ENCODE measurements around the gene RRP1. TPM values are rescaled to one million over a fixed set of nuclear protein-coding genes. Genes with fewer than 3 reads are reported as not detected.

The RRP1 gene
- total RNA-seq, 1 experiment from 2014 or later: 53.9 TPM

DNA sequence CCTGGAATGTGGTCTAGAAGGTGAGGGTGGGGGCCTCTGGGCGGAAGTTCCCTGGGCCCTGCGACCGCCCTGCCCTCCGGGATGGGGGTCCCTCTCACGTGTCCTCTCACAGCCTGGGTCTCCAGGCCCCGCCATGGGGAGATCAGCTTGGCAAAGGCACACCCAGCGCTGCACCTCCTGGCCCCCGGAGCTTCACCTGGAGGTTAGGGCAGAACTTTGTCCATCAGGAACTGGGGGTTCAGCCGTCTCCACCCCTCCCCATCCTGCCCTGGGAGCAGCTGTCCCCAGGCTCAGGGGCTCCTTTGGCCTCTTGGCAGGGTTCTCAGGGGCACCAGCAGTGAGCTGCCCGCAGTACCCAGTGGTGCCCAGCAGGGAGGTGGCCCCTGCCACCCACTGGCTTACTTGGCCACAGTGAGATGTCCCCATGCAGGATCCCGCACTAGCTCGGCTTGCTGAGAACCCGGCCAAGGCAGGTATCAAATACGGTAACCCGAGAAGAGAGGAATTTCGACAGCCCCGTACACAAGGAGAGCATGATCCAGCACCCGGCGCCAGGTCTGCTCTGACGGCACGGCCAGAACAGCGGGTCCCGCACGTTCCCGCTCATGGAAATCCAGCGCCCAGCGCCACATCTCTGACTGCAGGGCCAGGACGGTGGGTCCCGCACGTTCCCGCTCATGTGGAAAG is 36.7 kb downstream of the RRP1 start:
- H4K20me1 ChIP-seq (ENCODE audit: insufficient read depth): no peaks in the 10 kb centered on the region
- TF ChIP-seq, protein P1, sequence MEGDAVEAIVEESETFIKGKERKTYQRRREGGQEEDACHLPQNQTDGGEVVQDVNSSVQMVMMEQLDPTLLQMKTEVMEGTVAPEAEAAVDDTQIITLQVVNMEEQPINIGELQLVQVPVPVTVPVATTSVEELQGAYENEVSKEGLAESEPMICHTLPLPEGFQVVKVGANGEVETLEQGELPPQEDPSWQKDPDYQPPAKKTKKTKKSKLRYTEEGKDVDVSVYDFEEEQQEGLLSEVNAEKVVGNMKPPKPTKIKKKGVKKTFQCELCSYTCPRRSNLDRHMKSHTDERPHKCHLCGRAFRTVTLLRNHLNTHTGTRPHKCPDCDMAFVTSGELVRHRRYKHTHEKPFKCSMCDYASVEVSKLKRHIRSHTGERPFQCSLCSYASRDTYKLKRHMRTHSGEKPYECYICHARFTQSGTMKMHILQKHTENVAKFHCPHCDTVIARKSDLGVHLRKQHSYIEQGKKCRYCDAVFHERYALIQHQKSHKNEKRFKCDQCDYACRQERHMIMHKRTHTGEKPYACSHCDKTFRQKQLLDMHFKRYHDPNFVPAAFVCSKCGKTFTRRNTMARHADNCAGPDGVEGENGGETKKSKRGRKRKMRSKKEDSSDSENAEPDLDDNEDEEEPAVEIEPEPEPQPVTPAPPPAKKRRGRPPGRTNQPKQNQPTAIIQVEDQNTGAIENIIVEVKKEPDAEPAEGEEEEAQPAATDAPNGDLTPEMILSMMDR (IDR thresholded peaks at IDR 0.05 in 2 of 3, conservative IDR thresholded peaks at IDR 0.05 in 1 of 3; ENCODE audit: borderline replicate concordance in 1 of 3, insufficient read depth in 1 of 3, low read depth in 2 of 3, low read length in 2 of 3): peak in 2 of 3 experiments; percentile 25 to 34; a peak in 4 of 6 replicates
- TF ChIP-seq YY1 (IDR thresholded peaks at IDR 0.05; ENCODE audit: extremely low read depth, insufficient replicate concordance, low read depth, low read length) (no peak), SRF (IDR thresholded peaks at IDR 0.05; ENCODE audit: low read depth) (no peak)
- no peaks in the 10 kb centered on the region for H3K27me3 ChIP-seq (ENCODE audit: insufficient read depth, low read length)
- peaks cover 0 to 24% of the 10 kb centered on the region in 2 experiments; a peak in 2 of 4 replicates for H3K4me1 ChIP-seq (ENCODE audit: control insufficient read depth in 1 of 2, insufficient read depth in 2 of 2, low read length in 2 of 2)
- no TSS peak for BruUV-seq (replicated peaks)
- H3K4me2 ChIP-seq (ENCODE audit: low read length): no peak overlapping the region
- intact Hi-C loops (cut with micrococcal nuclease): no loop called here
- no peaks in the 10 kb centered on the region for H3K9me2 ChIP-seq (ENCODE audit: insufficient read depth)
- H3K4me3 ChIP-seq (replicated peaks in 1 of 2; ENCODE audit: low read depth in 1 of 2, low read length in 2 of 2): no peak overlapping the region
- H3K9me3 ChIP-seq (ENCODE audit: control insufficient read depth in 1 of 2, insufficient read depth in 1 of 2, low read depth in 1 of 2, low read length in 2 of 2): no peaks in the 10 kb centered on the region
- H3K9ac ChIP-seq (ENCODE audit: low read length): no peak overlapping the region
- RAD21 ChIA-PET (ENCODE audit: low non-redundant PET in 1 of 2, low total read pairs in 2 of 2, uncharacterized antibody in 2 of 2, unreplicated experiment in 2 of 2): no interaction called here
- H2AFZ ChIP-seq (ENCODE audit: low read depth, low read length, poor library complexity, severe bottlenecking): no peak overlapping the region
- H3K79me2 ChIP-seq (ENCODE audit: insufficient read depth, low read length): no peaks in the 10 kb centered on the region
- no peak overlapping the region for H3K27ac ChIP-seq (ENCODE audit: low read depth, low read length)
- POLR2A ChIA-PET: no interaction called here
- peak; percentile 61 for ATAC-seq
- CTCF ChIA-PET: no interaction called here
- DNase-seq (ENCODE audit: low read depth, low spot score): no peak
- H3K36me3 ChIP-seq (ENCODE audit: control insufficient read depth in 1 of 2, insufficient read depth in 2 of 2, low read length in 2 of 2): no peaks in the 10 kb centered on the region

DNA sequence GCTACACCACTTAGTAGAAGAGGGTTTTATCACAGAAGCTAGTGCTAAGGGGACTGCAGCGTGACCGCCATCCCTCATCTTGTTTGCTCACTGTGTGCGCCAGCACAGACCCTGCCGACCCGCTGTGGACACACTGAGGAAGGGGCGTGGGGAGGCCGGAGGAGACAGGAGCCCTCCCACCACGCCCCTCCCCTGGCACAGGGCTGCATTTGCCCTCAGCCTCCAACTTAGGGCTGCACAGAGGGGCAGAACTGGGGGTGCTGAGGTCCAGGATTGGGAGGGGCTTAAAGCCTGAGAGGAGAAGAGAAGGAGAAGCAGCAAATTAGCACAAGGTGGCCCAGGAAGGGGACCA is 37.2 kb downstream of the RRP1 start:
- Histone ChIP-seq H3K79me2 (ENCODE audit: insufficient read depth, low read length) (no peaks in the 10 kb centered on the region), H3K4me3 (replicated peaks in 1 of 2; ENCODE audit: low read depth in 1 of 2, low read length in 2 of 2) (no peak overlapping the region), H3K9me2 (ENCODE audit: insufficient read depth) (no peaks in the 10 kb centered on the region), H3K27me3 (ENCODE audit: insufficient read depth, low read length) (no peaks in the 10 kb centered on the region), H4K20me1 (ENCODE audit: insufficient read depth) (no peaks in the 10 kb centered on the region), H3K27ac (ENCODE audit: low read depth, low read length) (no peak overlapping the region), H3K4me1 (ENCODE audit: control insufficient read depth in 1 of 2, insufficient read depth in 2 of 2, low read length in 2 of 2) (peaks cover 0 to 24% of the 10 kb centered on the region in 2 experiments; a peak in 2 of 4 replicates), H2AFZ (ENCODE audit: low read depth, low read length, poor library complexity, severe bottlenecking) (no peak overlapping the region), H3K9ac (ENCODE audit: low read length) (no peak overlapping the region), H3K36me3 (ENCODE audit: control insufficient read depth in 1 of 2, insufficient read depth in 2 of 2, low read length in 2 of 2) (no peaks in the 10 kb centered on the region), H3K9me3 (ENCODE audit: control insufficient read depth in 1 of 2, insufficient read depth in 1 of 2, low read depth in 1 of 2, low read length in 2 of 2) (no peaks in the 10 kb centered on the region), H3K4me2 (ENCODE audit: low read length) (peak overlapping the region; percentile 53)
- intact Hi-C loops (cut with micrococcal nuclease): no loop called here
- BruUV-seq (replicated peaks): no TSS peak
- ChIA-PET CTCF (no interaction called here), POLR2A (no interaction called here), RAD21 (ENCODE audit: low non-redundant PET in 1 of 2, low total read pairs in 2 of 2, uncharacterized antibody in 2 of 2, unreplicated experiment in 2 of 2) (no interaction called here)
- no peak for TF ChIP-seq EZH2phosphoT487 (IDR thresholded peaks at IDR 0.05; ENCODE audit: borderline replicate concordance)
- TF ChIP-seq ZNF274 (IDR thresholded peaks at IDR 0.05; ENCODE audit: low read depth, low read length): no peak
- 0 out of 2 replicates have a peak, but pooled peaks have one; percentile 7 for ATAC-seq
- no peak for DNase-seq (ENCODE audit: low read depth, low spot score)
